Neural cell (in vitro differentiated cells): ENCODE data around the gene CELSR3. TPM values are rescaled to one million over a fixed set of nuclear protein-coding genes. Genes with fewer than 3 reads are reported as not detected.

Experiments
- H2AFZ ChIP-seq: fragments of 200-600, 300-800 bp; sonication (generic), shearing (Covaris generic); 2 replicates; pipeline ENCODE4 v1.6.0; 2014; ENCODE audit warnings: low read depth, mild to moderate bottlenecking, antibody characterized with exemption, low read length, moderate library complexity
- H3F3A ChIP-seq: fragments of 200-600 bp; shearing (Covaris generic); 2 replicates; pipeline ENCODE4 v1.6.1; 2016; ENCODE audit warnings: mild to moderate bottlenecking, moderate library complexity, mixed read lengths, antibody characterized with exemption, low read length; ENCODE audit not compliant: insufficient read depth, poor library complexity, severe bottlenecking
- H3K27ac ChIP-seq: fragments of 200-600, 300-800 bp; sonication (generic), shearing (Covaris generic); 2 replicates; pipeline ENCODE4 v1.5.1; 2014; ENCODE audit warnings: mild to moderate bottlenecking, low read length, moderate library complexity
- H3K27me3 ChIP-seq: fragments of 300-800, 200-600 bp; sonication (generic), shearing (Covaris generic); 2 replicates; pipeline ENCODE4 v1.6.0; 2014; ENCODE audit warnings: mild to moderate bottlenecking, low read depth, low read length, moderate library complexity; ENCODE audit not compliant: insufficient read depth
- H3K36me3 ChIP-seq: fragments of 300-800, 200-600 bp; sonication (generic), shearing (Covaris generic); 2 replicates; pipeline ENCODE4 v1.5.1; 2014; ENCODE audit warnings: mild to moderate bottlenecking, antibody characterized with exemption, low read length, moderate library complexity; ENCODE audit not compliant: insufficient read depth
- H3K4me2 ChIP-seq: fragments of 300-800, 200-600 bp; sonication (generic), shearing (Covaris generic); 2 replicates; pipeline ENCODE4 v1.6.0; 2014; ENCODE audit warnings: mild to moderate bottlenecking, low read length
- H3K4me3 ChIP-seq: fragments of 300-800, 200-600 bp; sonication (generic), shearing (Covaris generic); 2 replicates; pipeline ENCODE4 v1.5.1; 2014; ENCODE audit warnings: mild to moderate bottlenecking, low read length, moderate library complexity
- H3K79me2 ChIP-seq: fragments of 200-600 bp; shearing (Covaris generic); replicated peaks from 2 replicates; pipeline ENCODE4 v1.6.0; 2014; ENCODE audit warnings: mild to moderate bottlenecking, low read length, moderate library complexity; ENCODE audit not compliant: insufficient read depth
- H3K9ac ChIP-seq: fragments of 300-800, 200-600 bp; sonication (generic), shearing (Covaris generic); 2 replicates; pipeline ENCODE4 v1.6.1; 2016; ENCODE audit warnings: mild to moderate bottlenecking, low read length, mixed read lengths
- H3K9me2 ChIP-seq: fragments of 200-600 bp; shearing (Covaris generic); 2 replicates; pipeline ENCODE4 v1.6.1; 2016; ENCODE audit warnings: mild to moderate bottlenecking, low read length, mixed read lengths; ENCODE audit not compliant: insufficient read depth
- H3K9me3 ChIP-seq: fragments of 200-600, 300-800 bp; sonication (generic), shearing (Covaris generic); 2 replicates; pipeline ENCODE4 v1.6.1; 2016; ENCODE audit warnings: mild to moderate bottlenecking, mixed run types, low read length, moderate library complexity, mixed read lengths
- H4K20me1 ChIP-seq: fragments of 200-600 bp; shearing (Covaris generic); 2 replicates; pipeline ENCODE4 v1.6.1; 2016; ENCODE audit warnings: mild to moderate bottlenecking, mixed run types; ENCODE audit not compliant: insufficient read depth
- EP300 ChIP-seq: fragments of 450-650 bp; conservative IDR thresholded peaks from 2 replicates; pipeline ENCODE4 v1.6.1; 2014; ENCODE audit warnings: antibody characterized with exemption, mild to moderate bottlenecking, moderate library complexity; ENCODE audit not compliant: poor library complexity, severe bottlenecking
- EZH2 ChIP-seq: fragments of 200-600, 300-800 bp; shearing (Covaris generic), sonication (generic); IDR thresholded peaks from 2 replicates; pipeline ENCODE4 v1.6.1; 2014; ENCODE audit warnings: antibody characterized with exemption, low read length, borderline replicate concordance, mild to moderate bottlenecking; ENCODE audit not compliant: insufficient read depth, poor library complexity, severe bottlenecking
- MXI1 ChIP-seq: fragments of 450-650 bp; conservative IDR thresholded peaks from 2 replicates; pipeline ENCODE4 v1.6.1; 2014; ENCODE audit warnings: antibody characterized with exemption, mild to moderate bottlenecking; ENCODE audit not compliant: poor library complexity, severe bottlenecking
- POLR2AphosphoS5 ChIP-seq: IDR thresholded peaks from 2 replicates; pipeline ENCODE4 v1.6.1; 2012
- RAD21 ChIP-seq: fragments of 450-650 bp; conservative IDR thresholded peaks from 2 replicates; pipeline ENCODE4 v1.6.1; 2014; ENCODE audit warnings: antibody characterized with exemption, mild to moderate bottlenecking, moderate library complexity
- SMC3 ChIP-seq: fragments of 450-650 bp; conservative IDR thresholded peaks from 2 replicates; pipeline ENCODE4 v1.6.1; 2014; ENCODE audit warnings: antibody characterized with exemption, mild to moderate bottlenecking, moderate library complexity; ENCODE audit not compliant: poor library complexity
- TAF1 ChIP-seq: IDR thresholded peaks from 2 replicates; pipeline ENCODE4 v1.6.1; 2012; ENCODE audit warnings: low read depth
- polyA plus RNA-seq: library from polyadenylated mRNA; depleted of rRNA; stranded (reverse); fragments of >200 nt; gene quantifications from 2 replicates; pipeline ENCODE4 v1.2.3, GENCODE V29; 2014
- TF ChIP-seq, protein P1 (sequence below): fragments of 450-650 bp; IDR thresholded peaks from 2 replicates; pipeline ENCODE4 v1.5.1; 2014; ENCODE audit warnings: antibody characterized with exemption, mild to moderate bottlenecking, moderate library complexity; ENCODE audit not compliant: poor library complexity, severe bottlenecking
- TF ChIP-seq, protein P2 (sequence below): IDR thresholded peaks from 2 replicates; pipeline ENCODE4 v1.6.1; 2012; ENCODE audit warnings: borderline replicate concordance

The CELSR3 gene
- polyA plus RNA-seq, 1 donor from 2014 or later = 54.9 TPM

DNA sequence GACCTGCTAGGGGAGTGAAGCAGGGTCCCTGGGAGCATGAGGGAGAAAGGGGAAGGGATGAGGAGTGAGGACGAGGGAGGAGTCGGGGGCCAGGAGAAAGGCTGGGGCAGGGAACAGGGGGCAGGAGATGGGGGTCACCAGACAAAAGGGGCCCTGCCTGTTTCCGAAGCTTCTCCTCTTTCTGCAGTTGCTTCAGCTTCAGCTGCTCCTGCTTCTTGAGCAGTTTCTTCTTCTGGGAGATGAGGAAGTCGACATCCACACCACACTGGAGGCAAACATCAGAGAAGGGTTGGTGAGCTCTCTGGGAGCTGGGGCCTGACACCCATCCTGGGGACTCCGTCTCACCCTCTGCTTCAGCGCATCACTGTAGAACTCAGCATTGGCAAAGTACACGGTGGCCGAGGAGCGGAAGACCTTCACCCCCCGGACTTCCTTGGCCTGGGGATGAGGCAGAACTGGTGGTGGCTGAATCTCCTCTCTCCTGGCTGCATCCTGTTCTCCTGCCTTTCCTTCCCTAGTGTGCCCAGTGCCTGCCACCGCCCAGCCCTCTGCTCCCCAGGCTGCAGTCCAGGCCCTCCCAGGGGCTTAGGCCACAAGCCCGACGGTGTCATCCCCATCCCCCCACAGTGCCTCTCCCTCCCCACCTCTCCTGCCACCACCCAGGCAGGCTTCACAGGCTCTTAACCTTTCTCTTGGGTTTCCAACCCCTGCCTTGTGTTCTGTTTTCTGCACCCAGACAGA lies 34.2 kb downstream of the CELSR3 start:
- no peaks in the 10 kb centered on the region for H3K9me2 ChIP-seq
- no peak overlapping the region for H3K4me3 ChIP-seq
- no peaks in the 10 kb centered on the region for H3F3A ChIP-seq
- no peaks in the 10 kb centered on the region for H3K9me3 ChIP-seq
- H3K27ac ChIP-seq = no peak overlapping the region
- TF ChIP-seq EP300 (no peak), EZH2 (no peak), SMC3 (no peak), RAD21 (no peak), MXI1 (no peak), POLR2AphosphoS5 (no peak), TAF1 (no peak)
- TF ChIP-seq, protein P1, sequence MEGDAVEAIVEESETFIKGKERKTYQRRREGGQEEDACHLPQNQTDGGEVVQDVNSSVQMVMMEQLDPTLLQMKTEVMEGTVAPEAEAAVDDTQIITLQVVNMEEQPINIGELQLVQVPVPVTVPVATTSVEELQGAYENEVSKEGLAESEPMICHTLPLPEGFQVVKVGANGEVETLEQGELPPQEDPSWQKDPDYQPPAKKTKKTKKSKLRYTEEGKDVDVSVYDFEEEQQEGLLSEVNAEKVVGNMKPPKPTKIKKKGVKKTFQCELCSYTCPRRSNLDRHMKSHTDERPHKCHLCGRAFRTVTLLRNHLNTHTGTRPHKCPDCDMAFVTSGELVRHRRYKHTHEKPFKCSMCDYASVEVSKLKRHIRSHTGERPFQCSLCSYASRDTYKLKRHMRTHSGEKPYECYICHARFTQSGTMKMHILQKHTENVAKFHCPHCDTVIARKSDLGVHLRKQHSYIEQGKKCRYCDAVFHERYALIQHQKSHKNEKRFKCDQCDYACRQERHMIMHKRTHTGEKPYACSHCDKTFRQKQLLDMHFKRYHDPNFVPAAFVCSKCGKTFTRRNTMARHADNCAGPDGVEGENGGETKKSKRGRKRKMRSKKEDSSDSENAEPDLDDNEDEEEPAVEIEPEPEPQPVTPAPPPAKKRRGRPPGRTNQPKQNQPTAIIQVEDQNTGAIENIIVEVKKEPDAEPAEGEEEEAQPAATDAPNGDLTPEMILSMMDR = no peak
- TF ChIP-seq, protein P2, sequence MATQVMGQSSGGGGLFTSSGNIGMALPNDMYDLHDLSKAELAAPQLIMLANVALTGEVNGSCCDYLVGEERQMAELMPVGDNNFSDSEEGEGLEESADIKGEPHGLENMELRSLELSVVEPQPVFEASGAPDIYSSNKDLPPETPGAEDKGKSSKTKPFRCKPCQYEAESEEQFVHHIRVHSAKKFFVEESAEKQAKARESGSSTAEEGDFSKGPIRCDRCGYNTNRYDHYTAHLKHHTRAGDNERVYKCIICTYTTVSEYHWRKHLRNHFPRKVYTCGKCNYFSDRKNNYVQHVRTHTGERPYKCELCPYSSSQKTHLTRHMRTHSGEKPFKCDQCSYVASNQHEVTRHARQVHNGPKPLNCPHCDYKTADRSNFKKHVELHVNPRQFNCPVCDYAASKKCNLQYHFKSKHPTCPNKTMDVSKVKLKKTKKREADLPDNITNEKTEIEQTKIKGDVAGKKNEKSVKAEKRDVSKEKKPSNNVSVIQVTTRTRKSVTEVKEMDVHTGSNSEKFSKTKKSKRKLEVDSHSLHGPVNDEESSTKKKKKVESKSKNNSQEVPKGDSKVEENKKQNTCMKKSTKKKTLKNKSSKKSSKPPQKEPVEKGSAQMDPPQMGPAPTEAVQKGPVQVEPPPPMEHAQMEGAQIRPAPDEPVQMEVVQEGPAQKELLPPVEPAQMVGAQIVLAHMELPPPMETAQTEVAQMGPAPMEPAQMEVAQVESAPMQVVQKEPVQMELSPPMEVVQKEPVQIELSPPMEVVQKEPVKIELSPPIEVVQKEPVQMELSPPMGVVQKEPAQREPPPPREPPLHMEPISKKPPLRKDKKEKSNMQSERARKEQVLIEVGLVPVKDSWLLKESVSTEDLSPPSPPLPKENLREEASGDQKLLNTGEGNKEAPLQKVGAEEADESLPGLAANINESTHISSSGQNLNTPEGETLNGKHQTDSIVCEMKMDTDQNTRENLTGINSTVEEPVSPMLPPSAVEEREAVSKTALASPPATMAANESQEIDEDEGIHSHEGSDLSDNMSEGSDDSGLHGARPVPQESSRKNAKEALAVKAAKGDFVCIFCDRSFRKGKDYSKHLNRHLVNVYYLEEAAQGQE = no peak
- no peak overlapping the region for H3K9ac ChIP-seq
- H3K4me2 ChIP-seq = no peak overlapping the region
- H4K20me1 ChIP-seq = no peaks in the 10 kb centered on the region
- no peaks in the 10 kb centered on the region for H3K27me3 ChIP-seq
- no peaks in the 10 kb centered on the region for H3K79me2 ChIP-seq
- no peak overlapping the region for H2AFZ ChIP-seq
- H3K36me3 ChIP-seq = no peaks in the 10 kb centered on the region

DNA sequence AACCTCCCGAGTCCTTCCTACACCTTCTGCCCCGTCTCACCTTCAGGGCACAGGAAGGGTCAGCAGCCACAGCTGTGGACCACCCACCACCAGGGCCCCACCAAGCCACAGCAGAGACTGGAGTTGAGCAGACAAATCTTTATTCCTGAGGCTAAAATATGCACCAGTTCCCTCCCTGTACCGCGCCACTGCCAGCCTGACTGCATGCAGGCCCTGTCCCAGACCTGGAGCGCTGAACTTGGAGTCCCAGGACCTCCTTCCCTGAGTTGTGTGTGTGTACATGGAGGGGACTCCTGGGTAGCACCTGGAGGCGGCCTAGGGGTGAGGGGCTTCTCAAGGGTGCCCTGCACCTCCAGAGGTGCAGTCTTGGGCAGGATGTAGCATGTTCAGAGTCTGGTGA lies 37.1 kb downstream of the CELSR3 start:
- Histone ChIP-seq H3K36me3 (no peaks in the 10 kb centered on the region), H3K27ac (no peak overlapping the region), H3K9me3 (no peaks in the 10 kb centered on the region), H3K4me2 (no peak overlapping the region), H3K27me3 (no peaks in the 10 kb centered on the region), H3K79me2 (no peaks in the 10 kb centered on the region), H3K4me3 (no peak overlapping the region), H4K20me1 (no peaks in the 10 kb centered on the region), H3F3A (no peaks in the 10 kb centered on the region), H3K9ac (no peak overlapping the region), H3K9me2 (no peaks in the 10 kb centered on the region), H2AFZ (no peak overlapping the region)
- TF ChIP-seq POLR2AphosphoS5 (no peak), RAD21 (no peak), EZH2 (no peak), TAF1 (no peak)
